Stimulated activated CD8-positive, alpha-beta memory T cell treated with anti-CD3 and anti-CD28 coated beads, Interleukin-7, amount 100 ng/mL, for 24 hours (primary cell): ENCODE results near the gene SIN3A.
"Not testable (repeated sequence)": the region's sequence is repeated elsewhere in the genome, so short reads cannot be mapped to it uniquely, and the experiment has no call there.

ENCODE experiments used
- DNase-seq: peaks from one replicate; pipeline ENCODE4 v3.0.0-alpha.2; 2020; ENCODE audit warnings: low read depth

The SIN3A gene

DNA sequence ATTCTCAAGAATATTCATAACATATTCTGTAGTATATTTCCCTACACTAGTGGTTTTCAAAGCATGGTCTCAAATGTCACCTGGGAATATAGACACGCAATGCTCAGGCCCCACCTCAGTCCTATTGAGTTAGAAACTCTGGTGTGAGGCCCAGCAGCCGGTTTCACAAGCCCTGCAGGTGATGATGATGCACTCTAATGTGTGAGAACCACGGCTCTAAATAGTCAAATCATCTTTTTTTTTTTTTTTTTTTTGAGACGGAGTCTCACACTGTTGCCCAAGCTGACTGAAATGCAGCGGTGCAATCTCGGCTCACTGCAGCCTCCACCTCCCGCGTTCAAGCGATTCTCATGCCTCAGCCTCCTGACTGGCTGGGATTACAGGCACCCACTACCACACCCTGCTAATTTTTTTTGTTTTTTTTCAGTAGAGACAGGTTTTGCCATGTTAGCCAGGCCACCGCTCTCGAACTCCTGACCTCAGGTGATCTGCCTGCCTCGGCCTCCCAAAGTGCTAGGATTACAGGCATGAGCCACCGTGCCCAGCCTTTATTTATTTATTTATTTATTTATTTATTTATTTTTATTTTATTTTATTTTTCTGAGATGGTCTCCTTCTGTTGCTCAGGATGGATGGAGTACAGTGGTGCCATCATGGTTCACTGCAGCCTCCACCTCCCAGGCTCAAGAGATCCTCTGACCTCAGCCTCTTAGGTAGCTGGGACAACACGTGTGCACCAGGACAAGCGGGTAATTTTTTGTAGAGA is 117.7 kb downstream of the SIN3A start:
- DNase-seq: not testable (repeated sequence)

DNA sequence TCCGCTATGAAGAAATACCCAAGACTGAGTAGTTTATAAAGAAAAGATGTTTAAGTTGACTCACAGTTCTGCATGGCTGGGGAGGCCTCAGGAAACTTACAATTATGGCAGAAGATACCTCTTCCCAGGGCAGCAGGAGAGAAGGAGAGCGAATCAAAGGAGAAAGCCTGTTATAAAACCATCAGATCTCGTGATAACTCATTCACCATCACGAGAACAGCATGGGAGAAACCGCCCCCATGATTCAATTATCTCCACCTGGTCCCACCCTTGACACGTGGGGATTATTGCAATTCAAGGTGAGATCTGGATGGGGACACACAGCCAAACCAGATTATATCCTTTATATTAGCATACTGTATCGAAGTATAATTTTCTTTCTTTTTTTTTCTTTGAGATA is 119.4 kb downstream of the SIN3A start:
- not testable (repeated sequence) for DNase-seq

DNA sequence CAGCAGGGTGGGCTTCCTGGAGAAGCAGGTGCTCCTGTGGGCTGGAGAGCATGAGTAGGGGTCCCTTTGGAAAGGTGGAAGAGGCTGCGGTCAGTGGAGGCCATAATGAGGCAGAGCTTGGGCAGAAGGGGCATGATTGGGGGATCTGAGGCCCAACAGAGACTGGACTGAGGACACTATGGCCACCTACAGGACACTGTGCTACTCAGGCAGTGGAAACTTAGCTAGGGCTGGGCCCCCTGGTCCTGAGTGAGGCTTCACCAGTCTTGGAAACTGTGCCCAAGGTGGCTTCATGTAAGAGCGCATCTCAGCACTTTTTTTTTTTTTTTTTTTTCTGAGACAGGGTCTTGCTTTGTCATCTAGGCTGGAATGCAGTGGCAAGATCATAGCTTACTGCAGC is 121.9 kb downstream of the SIN3A start:
- DNase-seq: no peak

DNA sequence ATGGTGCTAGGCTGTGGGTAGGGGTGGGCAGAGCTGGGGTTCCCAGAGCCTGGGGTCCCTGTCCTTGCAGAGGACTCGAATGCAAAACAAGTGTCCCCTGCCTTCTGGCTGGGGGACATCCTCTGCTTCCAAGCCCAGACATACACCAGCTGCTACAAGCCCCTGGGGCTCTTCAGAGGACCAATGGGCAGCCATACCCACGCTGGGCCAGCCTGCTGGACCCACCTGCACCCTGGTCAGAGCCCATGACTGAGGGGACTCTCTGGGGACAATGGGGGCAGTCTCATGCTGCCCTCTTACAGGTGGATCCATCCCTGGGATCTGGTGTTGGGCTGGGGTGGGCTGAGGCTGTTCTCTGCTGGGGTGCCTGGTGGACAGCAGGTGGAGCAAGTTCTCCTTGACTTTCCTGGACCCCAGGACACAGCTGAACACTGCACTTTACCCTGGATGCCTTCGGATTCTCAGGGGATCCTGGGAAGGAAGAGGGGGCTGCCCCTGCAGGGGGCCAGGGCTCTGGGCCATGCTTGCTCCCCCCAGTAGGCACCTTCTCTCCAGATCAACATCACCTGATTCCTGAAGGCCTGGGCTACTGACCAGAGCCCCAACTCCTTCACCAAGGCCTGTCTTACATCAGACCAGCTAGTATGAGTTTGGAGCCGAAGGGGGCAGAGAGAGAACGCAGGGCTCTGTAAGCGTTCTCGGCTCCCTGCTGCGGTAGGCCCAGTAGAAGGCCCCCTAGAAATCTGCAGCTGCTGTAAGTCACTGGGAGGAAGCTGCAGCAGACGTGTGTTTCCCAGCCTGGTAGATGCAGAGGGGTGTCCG is 122.8 kb downstream of the SIN3A start:
- no peak for DNase-seq

DNA sequence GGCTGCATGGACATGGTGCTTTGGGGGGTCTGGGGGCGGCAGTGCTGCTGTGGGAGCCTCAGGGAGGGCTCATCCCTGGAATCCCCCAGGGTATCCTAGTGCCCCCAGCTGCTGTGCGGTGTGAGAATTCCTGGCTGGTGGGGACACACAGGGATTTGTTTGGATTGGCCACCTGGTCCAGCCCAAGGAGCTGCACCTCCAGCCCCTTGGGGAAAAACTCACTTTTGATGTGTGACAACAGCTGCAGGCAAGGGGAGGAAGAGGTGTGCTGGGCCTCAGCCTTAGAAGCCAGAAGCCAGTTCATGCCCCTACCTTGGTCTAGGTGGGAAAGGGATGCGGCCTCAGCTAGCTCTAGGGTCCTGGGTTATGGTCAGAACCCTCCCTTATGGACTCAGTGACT is 124.0 kb downstream of the SIN3A start:
- DNase-seq: no peak

DNA sequence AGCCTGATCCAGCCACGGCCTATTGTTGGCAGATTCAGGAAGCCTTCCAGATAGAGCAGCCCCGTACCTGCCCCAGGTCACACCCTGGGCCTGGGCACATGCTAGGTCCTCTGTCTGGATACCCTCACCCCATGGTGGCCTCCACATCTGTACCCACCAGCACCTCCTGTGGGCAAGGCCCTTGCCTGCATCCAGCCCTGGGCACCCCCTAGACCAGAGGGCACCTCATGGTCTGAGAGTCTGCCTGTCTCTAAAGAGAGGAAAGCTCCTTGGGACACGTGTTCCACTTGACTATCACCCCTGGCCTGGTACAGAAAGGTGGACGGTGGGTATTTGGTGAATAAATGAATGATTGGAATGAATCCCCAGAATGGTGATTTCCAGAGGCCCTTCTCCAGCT is 124.5 kb downstream of the SIN3A start:
- no peak for DNase-seq

DNA sequence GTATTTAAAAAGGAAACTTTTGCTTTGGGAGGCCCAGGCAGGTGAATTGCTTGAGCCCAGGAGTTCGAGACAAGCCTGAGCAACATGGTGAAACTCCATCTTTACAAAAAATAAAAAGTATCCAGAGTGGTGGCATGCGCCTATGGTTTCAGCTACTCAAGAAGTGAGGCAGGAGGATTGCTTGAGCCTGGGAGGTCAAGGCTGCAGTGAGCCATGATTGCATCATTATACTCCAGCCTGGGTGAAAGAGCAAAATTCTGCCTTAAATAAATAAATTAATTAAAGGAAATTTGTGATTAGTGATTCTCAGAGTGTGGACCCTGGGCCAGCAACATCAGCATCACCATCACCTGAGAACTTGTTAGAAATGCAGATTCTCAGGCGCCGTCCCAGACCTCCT is 125.6 kb downstream of the SIN3A start:
- DNase-seq: no peak

DNA sequence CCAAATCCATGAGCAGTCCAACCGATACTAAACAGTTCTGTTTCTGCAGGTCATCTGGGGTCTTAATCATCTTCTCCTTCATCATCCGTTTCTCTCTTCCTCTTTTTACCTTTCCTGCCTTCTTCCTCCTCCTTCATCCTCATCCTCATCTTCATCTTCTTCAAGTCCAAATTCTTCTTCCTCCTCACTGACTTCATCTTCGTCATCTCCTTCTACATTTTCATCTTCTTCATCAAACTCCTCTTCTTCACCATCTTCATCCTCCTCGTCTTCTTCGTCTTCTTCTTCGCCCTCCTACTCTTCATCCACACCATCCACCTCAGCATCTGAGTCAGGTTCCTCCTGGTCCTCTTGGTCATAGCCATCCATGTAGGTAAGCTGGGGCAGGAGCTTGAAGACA is 129.8 kb downstream of the SIN3A start:
- no peak for DNase-seq
